Renal cortical epithelial cell (primary cell): ENCODE data around the gene RXFP4. TPM values are rescaled to one million over a fixed set of nuclear protein-coding genes. Genes with fewer than 3 reads are reported as not detected.
"Not testable (repeated sequence)": the region's sequence is repeated elsewhere in the genome, so short reads cannot be mapped to it uniquely, and the experiment has no call there.

Experiments
- DNase-seq: peaks from one replicate; pipeline ENCODE4 v3.0.0-alpha.2; 2011; ENCODE audit warnings: low read depth
- total RNA-seq: library from RNA; depleted of rRNA; stranded (reverse); fragments of >200 nt; gene quantifications from 2 replicates; pipeline ENCODE4 v1.2.3, GENCODE V29; 2014

Gene RXFP4
- total RNA-seq, 1 donor from 2014 or later = not detected

GRCh38 chr1:155930725-155931124 is 10.7 kb upstream of the RXFP4 start:
- DNase-seq = not testable (repeated sequence)

- DNase-seq = peak; percentile 88
These were observed 10.0 kb upstream of the RXFP4 start for GRCh38 chr1:155931332-155932038.

DNA sequence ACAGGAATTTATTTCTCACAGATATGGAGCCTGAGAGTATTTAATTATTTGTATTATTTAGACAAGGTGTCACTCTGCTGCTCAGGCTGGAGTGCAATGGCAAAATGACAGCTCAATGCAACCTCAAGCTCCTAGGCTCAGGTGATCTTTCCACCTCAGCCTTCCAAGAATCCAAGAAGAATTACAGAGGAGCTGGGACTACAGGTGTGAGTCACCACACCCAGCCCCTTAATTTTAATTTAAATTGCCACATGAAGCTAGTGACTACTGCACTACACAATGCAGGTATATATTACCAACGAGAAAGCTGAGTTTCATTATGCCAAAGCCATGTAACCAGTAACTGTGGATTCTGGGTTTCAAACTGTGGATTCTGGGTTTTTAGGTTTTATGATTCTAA is 9.4 kb upstream of the RXFP4 start:
- peak; percentile 81 for DNase-seq

GRCh38 chr1:155932487-155932886 is 9.0 kb upstream of the RXFP4 start:
- no peak for DNase-seq

DNA sequence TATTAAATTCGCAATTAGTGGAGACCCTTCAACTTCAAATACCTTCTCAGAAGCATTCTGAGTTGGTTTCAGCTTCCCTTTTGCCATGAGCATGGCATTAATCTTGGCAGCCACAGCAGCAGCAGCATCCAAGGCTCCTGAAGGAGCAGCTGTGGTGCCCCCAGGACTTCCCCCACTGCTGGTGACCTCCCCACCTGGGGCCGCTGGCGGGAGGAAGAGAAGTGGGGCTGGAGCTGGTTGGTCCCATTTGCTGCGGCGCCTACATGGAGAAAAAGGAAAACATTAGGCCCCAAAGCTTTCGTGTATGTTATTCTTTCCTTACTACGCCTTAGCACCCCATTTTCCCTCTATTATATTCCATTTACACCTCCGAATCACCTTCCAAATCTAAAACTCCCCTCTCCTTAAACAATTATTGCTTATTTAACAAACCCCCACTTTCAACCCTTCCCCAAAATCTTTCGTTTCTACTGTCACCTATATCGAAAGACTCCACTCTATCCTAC is 7.8 kb upstream of the RXFP4 start:
- no peak for DNase-seq

GRCh38 chr1:155934097-155934935 is 7.1 kb upstream of the RXFP4 start, which contains the start of gene KHDC4:
KHDC4 (minus strand) TSS chr1:155934413; CDS start chr1:155934373, 40 bp downstream.
- peak; percentile 99 for DNase-seq

GRCh38 chr1:155934936-155935590 is 6.4 kb upstream of the RXFP4 start:
- DNase-seq = peak; percentile 85

DNA sequence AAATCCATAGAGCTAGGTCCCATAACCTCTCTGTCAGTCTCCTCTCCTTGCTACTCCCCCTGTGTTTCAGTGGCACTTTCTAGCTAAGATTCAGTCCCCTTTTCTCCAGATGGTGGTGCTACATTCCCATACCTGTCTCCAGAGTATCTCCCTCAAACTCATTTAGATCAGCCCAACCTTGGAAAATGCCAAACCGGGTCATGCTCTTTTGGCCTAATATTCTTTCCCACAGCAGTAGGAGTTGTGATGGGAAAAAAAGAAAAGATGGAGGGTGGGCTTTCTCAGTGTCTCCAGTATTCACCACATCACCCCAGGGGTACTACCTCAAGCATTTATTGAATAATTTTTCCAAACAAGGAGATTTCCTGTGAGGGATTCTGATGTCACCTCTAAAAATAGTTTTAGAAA is 3.2 kb upstream of the RXFP4 start:
- DNase-seq = peak; percentile 74

- DNase-seq = peak; percentile 69
These were observed 901 bp upstream of the RXFP4 start for GRCh38 chr1:155940482-155940992.

DNA sequence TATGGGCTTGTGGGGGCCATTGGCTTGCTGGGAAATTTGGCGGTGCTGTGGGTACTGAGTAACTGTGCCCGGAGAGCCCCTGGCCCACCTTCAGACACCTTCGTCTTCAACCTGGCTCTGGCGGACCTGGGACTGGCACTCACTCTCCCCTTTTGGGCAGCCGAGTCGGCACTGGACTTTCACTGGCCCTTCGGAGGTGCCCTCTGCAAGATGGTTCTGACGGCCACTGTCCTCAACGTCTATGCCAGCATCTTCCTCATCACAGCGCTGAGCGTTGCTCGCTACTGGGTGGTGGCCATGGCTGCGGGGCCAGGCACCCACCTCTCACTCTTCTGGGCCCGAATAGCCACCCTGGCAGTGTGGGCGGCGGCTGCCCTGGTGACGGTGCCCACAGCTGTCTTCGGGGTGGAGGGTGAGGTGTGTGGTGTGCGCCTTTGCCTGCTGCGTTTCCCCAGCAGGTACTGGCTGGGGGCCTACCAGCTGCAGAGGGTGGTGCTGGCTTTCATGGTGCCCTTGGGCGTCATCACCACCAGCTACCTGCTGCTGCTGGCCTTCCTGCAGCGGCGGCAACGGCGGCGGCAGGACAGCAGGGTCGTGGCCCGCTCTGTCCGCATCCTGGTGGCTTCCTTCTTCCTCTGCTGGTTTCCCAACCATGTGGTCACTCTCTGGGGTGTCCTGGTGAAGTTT is 550 bp downstream of the RXFP4 start:
- no peak for DNase-seq

- DNase-seq = no peak
These were observed 1.2 kb downstream of the RXFP4 start for GRCh38 chr1:155942578-155943141.

GRCh38 chr1:155944444-155944799 is 3.0 kb downstream of the RXFP4 start:
- DNase-seq = no peak

GRCh38 chr1:155946633-155947219 is 5.3 kb downstream of the RXFP4 start:
- DNase-seq = no peak

- DNase-seq = no peak
These were observed 5.9 kb downstream of the RXFP4 start for GRCh38 chr1:155947292-155947691.

- DNase-seq = no peak
These were observed 6.3 kb downstream of the RXFP4 start for GRCh38 chr1:155947741-155948140.

- no peak for DNase-seq
These were observed 9.4 kb downstream of the RXFP4 start for GRCh38 chr1:155950829-155951228.

DNA sequence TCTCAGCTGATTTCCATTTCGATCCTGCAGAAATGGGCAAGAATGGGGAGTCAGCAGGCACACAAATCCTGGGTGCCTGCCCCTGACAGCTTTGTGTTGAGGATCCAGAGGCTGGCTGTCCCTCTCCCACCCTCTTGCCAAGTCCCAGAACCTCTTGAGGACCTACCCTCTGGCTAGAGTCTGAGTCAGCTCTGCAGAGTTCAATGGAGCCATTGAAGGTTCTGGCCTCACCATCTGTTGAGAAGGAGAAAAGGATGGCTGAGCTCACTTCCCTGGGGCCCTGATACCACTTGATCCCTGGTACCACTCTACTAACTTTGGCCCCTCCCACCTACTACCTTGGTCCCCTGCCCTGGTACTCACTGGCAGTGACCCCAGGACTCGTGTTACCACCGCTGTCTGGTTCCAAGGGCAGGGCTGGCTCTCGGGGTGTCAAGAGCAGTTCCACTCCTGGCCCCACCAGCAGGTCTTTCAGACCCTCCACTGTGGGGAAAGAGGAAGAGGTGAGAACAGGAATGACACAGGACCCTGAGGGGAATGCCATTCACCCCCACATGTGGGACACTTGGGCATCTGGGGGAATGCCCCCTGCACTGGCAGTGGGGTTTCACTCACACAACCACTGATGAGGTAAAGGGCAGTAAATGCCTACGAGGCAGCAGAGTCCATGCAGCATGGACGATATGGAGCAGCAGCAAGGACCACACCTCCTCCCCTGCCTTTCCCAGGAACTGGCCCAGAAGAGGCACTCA is 10.5 kb downstream of the RXFP4 start:
- no peak for DNase-seq

- DNase-seq = no peak
These were observed 11.1 kb downstream of the RXFP4 start for GRCh38 chr1:155952505-155952890.

DNA sequence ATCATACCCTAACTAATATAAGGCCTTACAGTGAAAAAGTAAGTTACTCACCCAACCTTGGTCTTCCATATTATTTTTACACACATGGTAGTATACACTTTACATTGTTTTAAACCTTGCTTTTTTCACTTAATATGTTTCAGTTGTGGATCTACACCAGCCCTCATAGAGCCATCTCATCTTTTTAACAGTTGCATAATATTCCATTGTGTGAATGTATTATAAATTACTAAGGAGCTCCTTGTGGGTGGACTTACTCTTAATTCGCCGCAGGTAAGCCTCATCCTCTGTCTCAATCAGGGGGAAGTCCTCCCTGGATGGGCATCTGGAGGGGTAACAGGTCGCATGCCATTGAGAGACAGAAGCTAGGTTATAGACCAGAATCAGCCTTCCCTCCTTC is 13.2 kb downstream of the RXFP4 start:
- no peak for DNase-seq

GRCh38 chr1:155957411-155957915 is 16.0 kb downstream of the RXFP4 start:
- no peak for DNase-seq
